SU-DHL-6 (cell line): ENCODE data around the gene GFRA4.

Source experiments
- CTCF ChIP-seq: fragments of 200-600 bp; sonication (generic); IDR thresholded peaks from one replicate; pipeline ENCODE4 v1.5.1; 2017; ENCODE audit warnings: antibody characterized with exemption, mild to moderate bottlenecking, low read length, moderate library complexity; ENCODE audit not compliant: insufficient read depth, poor library complexity, severe bottlenecking
- EZH2phosphoT487 ChIP-seq: fragments of 200-600 bp; sonication (generic), shearing (Covaris generic); conservative IDR thresholded peaks from 2 replicates; pipeline ENCODE4 v1.6.1; 2018; ENCODE audit warnings: mild to moderate bottlenecking, antibody characterized with exemption, low read length, moderate library complexity, mixed read lengths

GRCh38 chr20:3663858-3664257 lies 659 bp upstream of the GFRA4 start:
- TF ChIP-seq CTCF (no peak), EZH2phosphoT487 (no peak)
